Measurements from ENCODE around the gene TJP3. TPM values are rescaled to one million over a fixed set of nuclear protein-coding genes. Genes with fewer than 3 reads are reported as not detected.

TJP3 gene
- total RNA-seq, 1 experiment from 2014 or later, result 139 TPM

DNA sequence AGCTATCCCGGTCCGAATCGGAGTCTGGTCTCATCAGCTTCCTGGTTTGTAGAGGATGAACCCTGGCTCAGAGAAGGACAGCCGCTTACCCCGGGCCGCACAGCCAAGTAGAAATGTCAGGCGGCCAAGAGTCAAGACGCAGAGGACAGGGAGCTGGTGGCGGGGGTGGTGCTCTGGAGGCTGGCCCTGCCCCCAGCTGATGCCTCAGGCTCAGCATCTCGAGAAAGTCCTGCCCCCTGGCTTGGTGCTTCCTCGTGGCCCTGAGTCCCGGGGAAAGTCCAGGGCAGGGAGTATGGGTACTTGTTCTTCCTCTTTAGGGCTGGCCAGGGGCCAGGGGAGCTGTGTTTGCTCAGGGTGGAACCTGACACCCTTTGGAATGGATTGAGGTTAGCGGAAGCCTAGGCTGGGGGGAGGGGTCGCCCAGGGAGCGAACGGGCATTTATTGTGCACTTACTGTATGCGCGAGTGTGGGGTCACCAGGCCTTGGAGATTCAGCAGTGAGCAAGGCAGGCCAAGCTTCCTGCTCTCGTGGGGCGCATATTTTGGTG, 2.2 kb downstream of the TJP3 start:
- DNase-seq (ENCODE audit: low spot score), result peak; percentile 96

DNA sequence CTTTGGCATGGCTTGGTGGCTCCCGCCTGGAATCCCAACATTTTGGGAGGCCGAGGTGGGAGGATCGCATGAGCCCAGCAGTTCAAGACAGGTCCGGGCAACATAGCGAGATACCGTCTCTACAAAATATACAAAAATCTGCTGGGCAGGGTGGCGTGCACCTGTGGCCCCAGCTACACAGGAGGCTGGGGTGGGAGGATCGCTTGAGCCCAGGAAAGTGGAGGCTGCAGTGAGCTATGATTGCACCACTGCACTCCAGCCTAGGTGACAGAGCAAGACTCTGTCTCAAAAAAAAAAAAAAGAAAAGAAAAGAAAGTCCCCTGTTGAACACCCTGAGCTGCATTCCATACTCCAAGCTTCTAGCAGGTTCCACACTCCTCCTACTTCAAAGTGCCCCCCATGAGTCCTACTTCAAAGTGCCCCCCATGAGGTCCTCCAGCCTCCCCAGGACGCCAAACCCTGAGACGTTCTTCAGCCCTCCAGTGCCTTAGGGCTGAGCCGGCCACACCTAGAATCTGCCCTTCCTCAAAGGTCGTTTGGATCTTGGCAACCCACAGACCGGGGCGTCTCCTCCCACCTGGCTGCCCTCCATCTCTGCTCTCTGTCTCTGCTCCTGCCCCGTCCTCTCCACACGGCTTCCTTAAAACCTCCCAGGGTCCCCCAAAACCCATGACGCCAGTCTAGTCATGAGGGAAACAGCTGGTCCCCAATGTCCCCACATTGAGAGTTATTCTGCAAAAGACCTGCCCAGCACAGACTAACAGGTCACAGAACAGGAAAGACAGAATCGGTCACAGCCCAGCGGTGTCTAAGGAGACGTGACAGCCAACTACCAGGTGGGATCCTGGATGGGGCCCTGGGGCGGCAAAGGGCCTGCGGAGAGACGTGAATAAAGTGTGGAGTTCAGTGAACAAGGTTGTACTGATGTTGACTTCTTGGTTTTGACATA, 4.8 kb downstream of the TJP3 start:
- peak; percentile 50 for DNase-seq (ENCODE audit: low spot score)

DNA sequence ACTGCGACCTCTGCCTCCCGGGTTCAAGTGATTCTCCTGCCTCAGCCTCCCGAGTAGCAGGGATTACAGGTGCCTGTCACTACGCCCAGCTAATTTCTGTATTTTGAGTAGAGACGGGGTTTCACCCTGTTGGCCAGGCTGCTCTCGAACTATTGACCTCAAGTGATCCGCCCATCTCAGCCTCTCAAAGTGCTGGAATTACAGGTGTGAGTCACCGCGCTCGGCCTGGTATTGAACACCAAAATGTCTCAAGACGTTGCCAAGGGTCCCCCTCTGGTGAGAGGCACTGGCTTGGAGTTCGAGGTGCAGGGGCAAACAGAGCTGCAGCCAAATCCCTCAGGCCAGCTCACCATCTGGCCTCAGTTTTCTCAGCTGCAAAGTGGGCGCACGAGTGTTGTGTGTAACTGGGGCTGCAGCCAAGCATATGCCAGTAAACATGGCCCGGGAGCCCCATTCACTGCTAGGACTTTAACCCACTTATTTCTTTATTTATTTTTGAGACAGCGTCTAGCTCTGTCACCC, 8.0 kb downstream of the TJP3 start:
- DNase-seq (ENCODE audit: low spot score), result no peak

DNA sequence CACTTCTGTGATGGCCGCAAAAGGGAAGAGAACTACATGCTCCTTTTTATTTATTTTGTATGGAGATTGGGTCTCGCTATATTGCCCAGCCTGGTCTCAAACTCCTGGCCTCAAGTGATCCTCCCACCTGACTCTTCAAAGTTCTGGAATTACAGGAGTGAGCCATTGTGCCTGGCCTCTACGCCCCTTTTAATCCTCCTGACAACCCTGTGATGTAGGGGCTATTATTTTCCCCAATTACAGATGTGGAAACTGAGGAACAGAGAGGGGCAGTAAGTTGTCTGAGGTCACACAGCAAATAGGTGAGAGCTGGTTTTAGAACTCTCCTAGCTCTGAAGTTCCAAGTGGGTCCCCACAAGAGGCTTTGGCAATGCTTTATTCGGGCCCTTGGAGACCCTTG, 11.7 kb downstream of the TJP3 start:
- no peak for DNase-seq (ENCODE audit: low spot score)

DNA sequence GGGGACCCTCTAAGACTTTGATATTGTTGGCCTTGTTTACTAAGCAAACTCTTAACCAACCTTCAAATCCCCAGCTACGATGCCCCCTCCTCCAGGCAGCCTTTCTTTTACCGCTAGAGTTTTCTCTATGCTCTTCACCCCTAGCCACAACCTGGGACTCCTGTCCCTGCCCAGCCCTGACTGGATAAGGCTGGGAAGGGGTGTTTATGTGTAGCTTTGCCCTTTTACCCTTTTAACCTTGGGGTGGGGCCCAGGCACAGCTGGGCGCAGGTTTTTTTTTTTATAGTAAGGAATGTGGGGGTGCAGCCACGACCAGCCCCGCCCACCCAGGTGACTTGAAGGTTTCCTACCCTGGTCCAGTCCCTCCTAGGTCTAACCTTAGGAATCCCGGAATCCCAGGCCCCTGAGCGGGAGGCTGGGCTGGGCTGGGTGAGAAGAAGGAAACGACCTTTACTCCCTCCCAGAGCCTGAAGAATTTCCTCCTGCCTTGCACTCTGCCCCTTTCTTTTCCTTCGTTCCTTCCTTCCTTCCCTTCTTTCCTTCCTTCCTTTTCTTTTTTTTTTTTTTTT, 12.2 kb downstream of the TJP3 start:
- DNase-seq (ENCODE audit: low spot score), result peak; percentile 88

DNA sequence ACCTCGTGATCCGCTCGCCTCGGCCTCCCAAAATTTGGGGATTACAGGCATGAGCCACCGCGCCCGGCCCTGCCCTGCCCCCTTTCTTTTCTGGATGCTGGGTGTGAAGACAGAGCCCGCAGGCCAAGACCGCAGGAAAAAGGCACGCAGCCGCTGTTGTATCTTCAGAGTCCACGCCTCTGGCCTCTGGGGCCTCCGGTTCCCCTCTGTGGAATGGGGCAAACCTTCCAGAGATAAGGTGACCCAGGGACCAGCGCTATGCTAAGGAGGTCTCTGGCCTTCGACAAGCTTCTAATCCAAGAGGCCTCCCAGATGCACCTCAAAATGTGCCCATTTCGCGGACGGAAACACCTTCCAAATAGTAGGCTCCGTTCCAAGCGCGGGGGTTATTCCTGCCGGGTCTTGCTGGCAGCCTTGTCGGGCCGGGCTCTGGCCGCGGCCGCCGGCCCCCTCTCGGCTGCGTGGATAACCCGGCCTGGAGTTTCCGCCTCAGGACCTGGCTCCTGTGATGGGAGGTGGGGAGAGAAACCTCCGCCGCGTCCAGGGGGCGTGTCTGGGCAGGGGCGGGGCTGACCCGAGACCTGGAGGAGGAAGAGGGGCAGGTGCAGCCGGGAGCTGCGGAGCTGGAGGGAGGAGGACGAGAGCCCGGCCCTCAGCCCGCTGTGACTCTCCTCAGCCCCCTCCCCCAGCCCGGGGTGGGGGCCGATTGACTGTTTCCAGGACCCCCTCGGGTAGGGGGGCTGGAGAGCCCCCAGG, 13.1 kb downstream of the TJP3 start:
- peak; percentile 92 for DNase-seq (ENCODE audit: low spot score)

DNA sequence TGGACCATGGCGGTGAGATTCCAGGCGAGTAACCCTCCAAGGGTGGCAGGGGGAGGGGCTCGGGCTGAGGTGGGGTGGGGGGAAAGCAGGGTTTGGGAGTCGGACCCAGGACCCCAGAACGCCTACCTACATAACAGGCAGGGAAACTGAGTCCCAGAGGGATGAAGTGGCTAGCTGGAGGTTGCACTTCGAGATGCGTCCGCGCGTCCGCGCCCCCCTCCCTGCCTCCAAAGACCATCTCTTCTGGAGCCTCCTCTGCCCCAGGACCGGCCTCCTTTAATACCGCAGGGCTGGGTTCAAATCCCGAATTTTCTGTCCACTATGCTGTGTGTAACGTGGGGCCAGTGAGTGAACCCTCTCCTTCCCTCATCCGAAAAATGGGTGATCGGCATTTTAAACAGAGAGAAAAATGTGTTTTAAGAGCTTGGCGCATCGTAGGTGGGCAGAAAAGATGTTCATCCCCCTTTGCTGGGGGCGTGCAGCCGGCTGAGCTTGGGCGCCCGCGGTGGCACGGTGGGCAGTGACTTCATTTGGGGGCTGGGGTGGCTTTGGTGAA, 13.8 kb downstream of the TJP3 start:
- DNase-seq (ENCODE audit: low spot score), result no peak

DNA sequence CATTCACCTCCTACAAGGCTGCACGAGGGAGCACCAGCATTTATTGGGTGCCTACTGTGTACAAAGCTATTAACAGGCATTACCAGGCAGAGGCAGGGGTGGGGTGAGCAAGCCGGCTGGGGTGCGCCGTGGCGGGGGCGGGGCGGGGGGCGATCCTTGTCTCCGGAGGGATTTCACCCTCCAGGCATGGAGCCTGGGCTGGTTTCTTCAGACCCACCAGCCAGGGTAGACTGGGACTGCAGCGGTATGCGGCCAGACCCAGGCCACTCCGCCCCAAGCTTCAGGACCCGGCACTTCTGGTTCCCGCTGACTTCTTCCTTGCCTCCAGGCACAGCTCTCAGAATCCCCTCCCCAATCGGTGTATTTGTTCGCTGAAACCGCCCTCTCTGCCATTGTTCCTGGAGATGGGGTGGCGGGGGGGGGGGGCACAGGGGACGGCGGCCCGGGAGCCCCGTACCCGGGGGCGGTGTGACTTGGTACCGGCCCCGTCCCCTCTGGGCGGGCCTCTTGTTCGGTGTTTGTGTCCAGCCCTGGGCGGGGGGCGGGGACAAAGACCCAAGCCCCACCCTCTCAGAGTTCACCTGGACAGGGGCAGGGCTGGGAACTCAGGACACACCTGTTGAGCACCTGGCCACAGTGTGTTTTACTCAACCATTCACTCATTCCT, 14.4 kb downstream of the TJP3 start:
- peak; percentile 58 for DNase-seq (ENCODE audit: low spot score)

DNA sequence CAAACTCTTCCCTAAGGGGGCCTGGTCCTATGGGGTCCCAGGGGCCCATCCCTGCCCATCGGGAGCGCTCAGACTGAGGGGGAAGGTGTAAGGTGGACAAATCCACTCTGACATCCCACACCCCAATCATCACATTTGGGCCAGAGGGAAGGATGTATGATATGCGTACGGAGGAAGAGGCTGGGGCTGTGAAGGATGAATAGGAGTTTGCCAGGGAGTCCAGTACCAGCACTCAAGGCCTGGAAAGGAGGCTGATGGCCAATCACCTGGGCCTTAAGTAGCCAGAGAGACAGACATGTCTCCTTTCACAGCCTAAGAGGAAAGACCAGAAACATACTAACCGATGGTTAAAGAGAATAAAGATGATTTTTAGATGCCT, 14.9 kb downstream of the TJP3 start:
- DNase-seq (ENCODE audit: low spot score), result no peak

DNA sequence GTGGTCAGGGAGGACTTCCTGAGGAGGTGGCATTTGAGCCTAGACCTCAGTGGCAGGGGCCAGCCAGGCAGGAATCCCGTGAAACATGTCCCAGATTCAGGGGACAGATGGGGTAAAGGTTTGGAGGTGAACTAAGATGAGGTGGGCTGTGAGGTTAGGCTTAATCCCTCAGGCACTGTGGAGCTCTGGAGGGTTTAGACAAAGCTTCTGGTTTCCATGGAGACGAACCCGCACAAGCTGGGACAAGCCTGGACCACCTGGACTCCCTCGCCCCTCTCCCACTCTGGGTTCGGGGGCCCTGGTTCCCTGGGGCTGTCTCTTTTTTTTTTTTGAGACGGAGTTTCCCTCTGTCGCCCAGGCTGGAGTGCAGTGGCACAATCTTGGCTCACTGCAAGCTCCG, 15.7 kb downstream of the TJP3 start:
- no peak for DNase-seq (ENCODE audit: low spot score)

DNA sequence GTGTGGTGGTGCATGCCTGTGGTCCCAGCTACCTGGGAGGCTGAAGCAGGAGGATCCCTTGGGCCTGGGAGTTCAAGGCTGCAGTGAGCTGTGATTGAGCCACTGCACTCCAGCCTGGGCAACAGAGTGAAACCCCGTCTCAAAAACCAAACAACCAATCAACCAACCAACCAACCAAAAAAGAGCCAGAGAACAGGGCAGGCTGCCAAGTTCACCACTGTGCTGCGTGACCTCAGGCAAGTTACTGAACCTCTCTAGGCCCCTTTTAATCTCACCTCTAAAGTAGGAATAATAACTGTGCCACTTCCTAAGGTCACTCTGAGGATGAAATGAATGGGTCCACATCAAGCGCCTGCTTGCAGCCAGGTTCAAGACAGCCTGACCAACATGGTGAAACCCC, 16.9 kb downstream of the TJP3 start:
- no peak for DNase-seq (ENCODE audit: low spot score)

DNA sequence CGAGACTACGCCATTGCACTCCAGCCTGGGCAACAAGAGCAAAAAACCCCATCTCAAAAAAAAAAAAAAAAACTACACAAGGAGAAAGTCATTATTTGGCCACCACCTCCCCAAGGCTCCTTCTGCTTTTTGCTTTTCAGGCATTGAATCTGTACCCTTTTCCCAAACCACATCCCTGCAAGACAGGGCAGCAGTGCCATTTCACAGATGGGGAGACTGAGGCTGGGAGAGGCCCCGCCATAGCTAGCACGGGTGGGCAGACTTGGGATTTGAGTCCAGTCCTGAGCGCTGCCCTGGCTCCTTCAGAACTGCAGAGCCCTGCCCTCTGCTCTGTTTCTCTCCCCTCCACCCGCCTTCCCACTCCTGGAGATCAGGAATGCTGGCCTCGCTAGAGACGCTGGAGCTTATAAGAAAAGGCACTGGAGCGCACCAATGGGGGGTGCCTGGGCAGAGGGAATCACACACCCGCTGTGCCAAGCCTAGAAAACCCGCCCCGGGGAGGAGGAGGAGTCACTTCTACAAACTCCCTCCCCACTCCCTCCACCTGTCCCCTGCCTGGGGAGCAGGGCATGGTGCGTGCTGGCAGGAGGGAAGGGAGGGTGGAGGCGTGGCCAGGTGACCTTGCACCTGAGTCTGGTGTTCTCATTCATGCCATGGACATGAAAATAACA, 17.6 kb downstream of the TJP3 start:
- DNase-seq (ENCODE audit: low spot score), result peak; percentile 75

DNA sequence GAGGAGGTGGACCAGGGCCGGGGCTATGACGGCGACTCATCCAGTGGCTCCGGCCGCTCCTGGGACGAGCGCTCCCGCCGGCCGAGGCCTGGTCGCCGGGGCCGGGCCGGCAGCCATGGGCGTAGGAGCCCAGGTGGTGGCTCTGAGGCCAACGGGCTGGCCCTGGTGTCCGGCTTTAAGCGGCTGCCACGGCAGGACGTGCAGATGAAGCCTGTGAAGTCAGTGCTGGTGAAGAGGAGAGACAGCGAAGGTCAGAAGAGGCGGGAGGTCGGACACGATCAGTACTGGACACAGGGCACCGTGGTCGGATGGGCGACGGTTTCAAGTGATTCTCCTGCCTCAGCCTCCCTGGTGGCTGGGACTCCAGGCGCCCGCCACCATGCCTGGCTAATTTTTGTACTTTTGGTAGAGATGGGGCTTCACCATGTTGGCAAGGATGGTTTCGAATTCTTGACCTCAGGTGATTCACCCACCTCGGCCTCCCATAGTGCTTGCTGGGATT, 22.3 kb downstream of the TJP3 start:
- DNase-seq (ENCODE audit: low spot score), result no peak

DNA sequence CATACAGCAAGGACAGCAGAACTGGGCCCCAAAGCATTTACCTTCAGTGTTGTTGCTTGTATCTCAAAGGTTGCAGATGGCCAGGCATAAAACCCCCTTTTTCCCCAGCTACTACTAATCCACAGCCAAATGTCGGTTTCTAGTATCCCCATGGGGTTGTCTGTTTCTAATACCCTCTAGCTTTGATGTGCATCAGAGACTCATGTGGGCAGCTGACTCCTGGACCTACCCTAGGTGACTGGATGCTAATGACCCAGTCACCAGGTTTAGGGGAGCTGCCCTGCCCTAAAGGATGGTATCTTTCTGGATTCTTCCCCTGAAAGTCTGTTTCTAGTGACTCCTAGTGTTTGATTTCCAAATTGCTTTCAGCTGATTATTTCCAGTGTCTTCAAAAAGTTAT, 23.9 kb downstream of the TJP3 start:
- no peak for DNase-seq (ENCODE audit: low spot score)

DNA sequence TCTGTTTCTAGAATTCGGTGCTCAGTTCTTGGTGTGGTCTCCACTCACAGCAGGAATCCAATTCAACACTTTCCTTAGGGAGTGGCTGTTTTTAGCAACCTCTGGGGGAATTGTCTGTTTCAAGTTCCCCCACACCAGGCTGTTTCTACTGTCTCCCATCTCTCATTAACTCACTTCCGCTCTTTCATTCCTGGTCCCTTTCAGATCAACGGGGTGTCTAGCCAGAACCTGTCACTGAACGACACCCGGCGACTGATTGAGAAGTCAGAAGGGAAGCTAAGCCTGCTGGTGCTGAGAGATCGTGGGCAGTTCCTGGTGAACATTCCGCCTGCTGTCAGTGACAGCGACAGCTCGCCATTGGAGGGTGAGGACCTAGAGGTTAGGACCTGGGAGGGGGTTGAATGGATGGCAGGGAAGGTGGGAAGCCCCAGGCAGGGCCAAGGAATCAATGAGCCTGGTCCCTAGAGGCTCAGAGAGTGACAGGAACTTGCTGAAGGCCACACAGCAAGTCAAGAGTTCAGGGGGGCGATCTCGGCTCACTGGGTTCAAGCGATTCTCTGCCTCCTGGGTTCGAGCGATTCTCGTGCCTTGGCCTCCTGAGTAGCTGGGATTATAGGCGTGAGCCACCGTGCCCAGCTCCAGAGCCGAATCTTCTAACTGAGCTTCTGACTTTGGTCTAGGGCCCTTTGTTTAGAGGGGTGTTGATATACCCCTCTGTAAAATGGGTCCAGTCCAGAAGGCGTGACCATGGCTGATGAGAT, 25.5 kb downstream of the TJP3 start:
- DNase-seq (ENCODE audit: low spot score), result no peak

DNA sequence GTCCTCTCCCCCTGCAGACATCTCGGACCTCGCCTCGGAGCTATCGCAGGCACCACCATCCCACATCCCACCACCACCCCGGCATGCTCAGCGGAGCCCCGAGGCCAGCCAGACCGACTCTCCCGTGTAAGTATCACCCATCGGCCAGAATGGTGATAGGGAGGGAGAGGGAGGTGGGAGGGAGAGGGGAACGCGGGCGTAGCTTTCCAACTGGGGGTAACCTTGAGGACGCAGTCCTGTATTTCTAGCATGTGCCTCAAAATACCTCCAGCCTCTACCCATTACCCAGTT, 26.1 kb downstream of the TJP3 start:
- no peak for DNase-seq (ENCODE audit: low spot score)

DNA sequence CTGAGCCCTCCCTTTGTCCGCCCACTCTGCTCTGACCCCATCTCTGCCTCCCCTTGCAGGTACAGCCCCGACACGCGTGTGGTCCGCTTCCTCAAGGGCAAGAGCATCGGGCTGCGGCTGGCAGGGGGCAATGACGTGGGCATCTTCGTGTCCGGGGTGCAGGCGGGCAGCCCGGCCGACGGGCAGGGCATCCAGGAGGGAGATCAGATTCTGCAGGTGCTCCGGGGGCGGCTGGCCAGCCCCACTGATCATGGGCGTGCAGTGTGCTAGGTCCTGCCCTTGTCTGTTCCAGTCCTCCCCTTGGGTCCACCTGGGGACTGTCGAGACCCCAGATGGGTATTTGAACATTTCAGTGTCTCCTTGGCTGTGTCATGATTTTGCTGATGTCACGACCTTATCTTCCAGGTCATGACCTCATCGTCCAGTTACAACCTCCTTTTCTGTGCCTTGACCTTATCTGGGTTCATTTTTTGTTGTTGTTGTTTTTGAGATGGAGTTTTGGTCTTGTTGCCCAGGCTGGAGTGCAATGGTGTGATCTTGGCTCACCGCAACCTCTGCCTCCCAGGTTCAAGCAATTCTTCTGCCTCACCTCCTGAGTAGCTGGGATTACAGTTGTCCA, 28.0 kb downstream of the TJP3 start:
- no peak for DNase-seq (ENCODE audit: low spot score)

DNA sequence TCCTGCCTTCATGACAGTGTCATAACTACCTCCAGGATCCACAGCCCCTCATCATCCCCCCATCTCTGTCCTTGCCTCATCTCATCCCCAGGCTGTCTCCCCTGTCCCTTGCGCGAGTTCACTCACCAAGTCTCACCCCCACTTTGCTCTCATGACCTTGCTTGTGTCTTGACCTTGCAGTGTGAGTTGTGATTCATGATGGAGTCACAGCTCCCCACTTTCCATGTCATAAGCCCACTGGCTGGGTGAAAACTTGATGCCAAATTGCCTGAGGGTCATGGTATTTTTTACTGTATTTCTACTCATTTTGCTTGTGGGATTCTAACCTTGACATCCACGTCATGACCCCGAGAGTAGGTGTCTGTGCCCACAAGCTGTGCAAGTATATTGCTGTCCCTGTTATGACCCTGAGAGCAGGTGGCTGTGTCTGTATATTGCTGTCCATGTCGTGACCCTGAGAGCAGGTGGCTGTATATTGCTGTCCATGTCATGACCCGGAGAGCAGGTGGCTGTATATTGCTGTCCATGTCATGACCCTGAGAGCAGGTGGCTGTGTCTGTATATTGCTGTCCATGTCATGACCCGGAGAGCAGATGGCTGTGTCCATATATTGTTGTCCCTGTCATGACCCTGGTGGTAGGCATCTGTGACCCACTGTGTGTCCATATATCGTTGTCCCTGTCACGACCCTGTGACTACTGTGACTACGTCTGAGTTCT, 29.5 kb downstream of the TJP3 start:
- no peak for DNase-seq (ENCODE audit: low spot score)
